ENCODE measurements around the gene PTOV1. TPM values are rescaled to one million over a fixed set of nuclear protein-coding genes. Genes with fewer than 3 reads are reported as not detected.

The PTOV1 gene
- total and polyA plus RNA-seq, 2 of the 4 experiments (the other 2 are of a cell fraction) = 34.4 to 107 TPM

GRCh38 chr19:49888510-49888824 is 37.5 kb downstream of the PTOV1 start:
- 73% methylated on average over 2 of the region's 18 CpGs; no CpG with 5 or more reads in 1 of the 2 experiments for WGBS, 2 experiments (ENCODE audit: extremely low coverage in 2 of 2, insufficient read length in 1 of 2)
- Histone ChIP-seq H4K20me1 (ENCODE audit: insufficient read depth, low read length) (no peaks in the 10 kb centered on the region), H4K8ac (ENCODE audit: low read depth in 2 of 2, low read length in 2 of 2) (no peak overlapping the region), H3K23ac (ENCODE audit: low read depth, low read length) (no peak overlapping the region), H4K91ac (ENCODE audit: insufficient read depth, low read depth, low read length) (no peak overlapping the region), H3K27ac (ENCODE audit: insufficient read depth, low read length) (no peak overlapping the region), H2BK20ac (ENCODE audit: low read depth, low read length) (no peak overlapping the region), H3K4me1 (ENCODE audit: control insufficient read depth, insufficient read depth, low read length) (peaks cover 2% of the 10 kb centered on the region; the same call in 1 of the 2 replicates), H4K5ac (ENCODE audit: low read depth, low read length) (no peak overlapping the region), H3K36me3 (ENCODE audit: control insufficient read depth, insufficient read depth, low read length) (peaks cover 25% of the 10 kb centered on the region), H3K27me3 (ENCODE audit: control insufficient read depth, insufficient read depth, low read length) (peaks cover 8% of the 10 kb centered on the region; the same call in 1 of the 2 replicates), H2BK15ac (ENCODE audit: low read depth, low read length) (no peak overlapping the region), H3K9ac (ENCODE audit: low read depth, low read length) (no peak overlapping the region), H3K56ac (ENCODE audit: extremely low read depth, insufficient read depth, low read length) (no peak overlapping the region), H3K79me1 (ENCODE audit: low read depth in 1 of 2, low read length in 2 of 2) (peaks cover 0 to 2% of the 10 kb centered on the region in 2 experiments; a peak in 1 of 4 replicates), H3K9me1 (ENCODE audit: insufficient read depth, low read length) (no peaks in the 10 kb centered on the region), H3K9me3 (ENCODE audit: control insufficient read depth, insufficient read depth, low read length) (no peaks in the 10 kb centered on the region), H3K4me2 (ENCODE audit: low read depth, low read length) (no peak overlapping the region), H3K4ac (ENCODE audit: low read depth, low read length) (no peak overlapping the region), H2BK5ac (ENCODE audit: low read depth, low read length, poor library complexity, severe bottlenecking) (no peak overlapping the region), H2AK9ac (replicated peaks; ENCODE audit: low read depth, low read length, poor library complexity) (peak overlapping the region; percentile 50), H2AFZ (replicated peaks; ENCODE audit: low read length, poor library complexity) (no peak overlapping the region), H3K4me3 (ENCODE audit: insufficient read depth, low read depth, low read length) (no peak overlapping the region), H3K14ac (replicated peaks; ENCODE audit: low read depth, low read length) (no peak overlapping the region), H2BK120ac (ENCODE audit: low read depth, low read length) (no peak overlapping the region), H3K18ac (ENCODE audit: low read depth, low read length) (no peak overlapping the region), H2AK5ac (ENCODE audit: low read depth, low read length) (no peak overlapping the region)
- ChIA-PET POLR2A (ENCODE audit: unreplicated experiment) (interaction anchor here (0.6 kb wide), 1 partner anchor 11 kb away, joined by 9 read pairs; the partner anchor contains the start of gene AKT1S1), CTCF (no interaction called here)
- no TSS peak for BruUV-seq (replicated peaks)
- intact Hi-C loops (cut with micrococcal nuclease) = no loop called here
- in situ Hi-C loops (cut with MboI; ENCODE audit: low sequenced_read_pairs) = no loop called here
- TF ChIP-seq NFE2L2 (IDR thresholded peaks at IDR 0.05; ENCODE audit: low read depth, low read length) (no peak), USF2 (IDR thresholded peaks at IDR 0.05; ENCODE audit: low read depth, low read length) (no peak), RCOR1 (IDR thresholded peaks at IDR 0.05; ENCODE audit: insufficient replicate concordance, low read length) (no peak), CHD1 (IDR thresholded peaks at IDR 0.05; ENCODE audit: low read depth, low read length) (no peak), MXI1 (IDR thresholded peaks at IDR 0.05; ENCODE audit: borderline replicate concordance, low read depth, low read length) (no peak), FOS (IDR thresholded peaks at IDR 0.05; ENCODE audit: low read depth, low read length) (no peak), ELK1 (IDR thresholded peaks at IDR 0.05; ENCODE audit: borderline replicate concordance, low read depth, low read length) (no peak), RAD21 (IDR thresholded peaks at IDR 0.05; ENCODE audit: low read length) (no peak), CEBPB (IDR thresholded peaks at IDR 0.05; ENCODE audit: low read depth, low read length) (no peak), POLR2A (IDR thresholded peaks at IDR 0.05; ENCODE audit: low read depth, low read length) (no peak), MAFK (IDR thresholded peaks at IDR 0.05; ENCODE audit: low read depth, low read length) (no peak), MAZ (IDR thresholded peaks at IDR 0.05; ENCODE audit: borderline replicate concordance, low read depth, low read length) (no peak), SMC3 (IDR thresholded peaks at IDR 0.05; ENCODE audit: low read depth, low read length) (no peak), BHLHE40 (IDR thresholded peaks at IDR 0.05; ENCODE audit: low read depth, low read length) (no peak), RFX5 (IDR thresholded peaks at IDR 0.05; ENCODE audit: low read depth, low read length) (no peak)
- TF ChIP-seq, protein P1, sequence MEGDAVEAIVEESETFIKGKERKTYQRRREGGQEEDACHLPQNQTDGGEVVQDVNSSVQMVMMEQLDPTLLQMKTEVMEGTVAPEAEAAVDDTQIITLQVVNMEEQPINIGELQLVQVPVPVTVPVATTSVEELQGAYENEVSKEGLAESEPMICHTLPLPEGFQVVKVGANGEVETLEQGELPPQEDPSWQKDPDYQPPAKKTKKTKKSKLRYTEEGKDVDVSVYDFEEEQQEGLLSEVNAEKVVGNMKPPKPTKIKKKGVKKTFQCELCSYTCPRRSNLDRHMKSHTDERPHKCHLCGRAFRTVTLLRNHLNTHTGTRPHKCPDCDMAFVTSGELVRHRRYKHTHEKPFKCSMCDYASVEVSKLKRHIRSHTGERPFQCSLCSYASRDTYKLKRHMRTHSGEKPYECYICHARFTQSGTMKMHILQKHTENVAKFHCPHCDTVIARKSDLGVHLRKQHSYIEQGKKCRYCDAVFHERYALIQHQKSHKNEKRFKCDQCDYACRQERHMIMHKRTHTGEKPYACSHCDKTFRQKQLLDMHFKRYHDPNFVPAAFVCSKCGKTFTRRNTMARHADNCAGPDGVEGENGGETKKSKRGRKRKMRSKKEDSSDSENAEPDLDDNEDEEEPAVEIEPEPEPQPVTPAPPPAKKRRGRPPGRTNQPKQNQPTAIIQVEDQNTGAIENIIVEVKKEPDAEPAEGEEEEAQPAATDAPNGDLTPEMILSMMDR (conservative IDR thresholded peaks at IDR 0.05; ENCODE audit: low read depth, low read length) = no peak
- DNase-seq (no peak), ATAC-seq (ENCODE audit: low read depth) (no peak)
- dilution Hi-C loops (cut with HindIII; ENCODE audit: low sequenced_read_pairs, unreplicated experiment) = no loop called here
